Ovary (tissue), 3 donors: ENCODE data around the gene WWTR1.

Source experiments
- CTCF ChIP-seq, 3 donors: fragments of 450-650 bp in 2 of 3; fragments of 200-600 bp in 1 of 3; IDR thresholded peaks; one replicate each; pipeline versions ENCODE4 v1.5.1 to v1.8.0; 2016 to 2022; ENCODE audit warnings: antibody characterized with exemption in 3 of 3, mild to moderate bottlenecking in 1 of 3
- POLR2A ChIP-seq: fragments of 450-650 bp; IDR thresholded peaks from one replicate; pipeline ENCODE4 v1.6.1; 2017; ENCODE audit warnings: antibody characterized with exemption, mild to moderate bottlenecking, moderate library complexity
- donor health status: DM: no; HTN: no; CAD: no.

GRCh38 chr3:149542375-149543312, 115.2 kb downstream of the WWTR1 start:
- TF ChIP-seq CTCF (IDR thresholded peaks at IDR 0.05) (no peak), POLR2A (no peak)
